ENCODE data around the gene HSD3B7.
"Not testable (repeated sequence)": the region's sequence is repeated elsewhere in the genome, so short reads cannot be mapped to it uniquely, and the experiment has no call there.

Gene HSD3B7

DNA sequence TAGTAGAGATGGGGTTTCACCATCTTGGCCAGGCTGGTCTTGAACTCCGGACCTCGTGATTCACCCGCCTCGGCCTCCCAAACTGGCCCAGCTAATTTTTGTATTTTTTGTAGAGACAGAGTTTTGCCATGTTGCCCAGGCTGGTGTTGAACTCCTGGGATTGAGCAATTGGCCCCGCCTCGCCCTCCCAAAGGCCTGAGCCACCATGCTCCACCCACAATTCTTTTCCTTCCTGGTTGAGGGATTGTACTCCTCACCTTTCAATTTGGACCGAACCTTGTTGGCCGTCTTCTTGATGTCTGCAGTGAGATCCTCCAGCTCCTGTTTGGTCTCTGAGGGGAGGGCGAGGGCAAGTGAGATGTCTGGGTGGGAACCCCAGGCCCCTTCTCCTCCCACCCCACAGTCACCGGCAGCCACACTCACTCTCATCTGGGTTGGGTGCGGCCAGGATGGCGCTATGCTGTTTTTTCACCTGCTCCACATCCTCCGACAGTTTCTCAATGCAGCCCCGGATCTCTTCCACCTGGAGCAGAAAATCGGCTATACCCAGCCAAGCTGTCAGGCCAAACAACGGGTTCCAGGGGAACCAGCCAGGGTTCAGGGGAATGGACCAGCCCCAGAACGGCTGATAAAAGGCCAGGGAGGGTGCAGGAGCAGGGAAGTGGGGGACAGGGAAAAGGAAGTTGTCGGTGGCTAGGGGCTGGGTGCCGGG lies 15.8 kb downstream of the HSD3B7 start:
- DNase-seq (ENCODE audit: low read depth): no peak

DNA sequence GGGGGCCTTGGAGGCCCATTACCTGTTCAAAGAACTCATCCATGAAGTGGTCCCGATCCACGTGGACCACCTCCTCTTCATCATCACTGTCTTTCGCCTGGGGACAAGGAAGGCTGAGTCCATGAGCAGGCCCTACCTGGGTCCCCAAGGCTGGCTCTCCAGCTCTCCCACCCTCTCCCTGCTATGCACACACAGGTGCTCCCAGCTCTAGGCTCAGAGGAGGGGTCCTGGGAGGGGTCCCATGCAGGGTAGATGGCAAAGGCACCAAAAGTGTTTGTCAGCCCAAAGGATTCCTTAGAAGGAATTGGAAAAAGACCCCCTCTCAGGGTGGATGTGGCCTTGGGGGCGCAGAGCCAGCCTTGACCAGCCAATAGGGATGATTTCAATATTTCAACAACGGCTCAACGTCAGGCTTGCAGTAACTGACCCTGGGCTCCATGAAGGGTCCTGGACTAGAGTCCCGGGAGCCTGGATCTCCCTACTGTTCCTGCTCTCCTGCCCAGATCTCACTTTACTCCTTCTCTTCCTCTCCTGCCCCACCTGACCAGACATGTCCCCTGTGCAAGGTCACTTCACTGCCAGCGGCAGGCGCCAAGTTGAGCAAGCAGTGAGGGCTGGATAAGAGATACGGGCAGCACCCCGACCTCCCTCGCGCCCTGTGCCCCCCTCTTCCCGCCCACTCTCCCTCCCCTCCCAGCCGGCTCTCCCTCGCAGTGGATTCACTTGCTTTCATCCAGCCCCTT lies 16.7 kb downstream of the HSD3B7 start:
- no peak for DNase-seq (ENCODE audit: low read depth)

DNA sequence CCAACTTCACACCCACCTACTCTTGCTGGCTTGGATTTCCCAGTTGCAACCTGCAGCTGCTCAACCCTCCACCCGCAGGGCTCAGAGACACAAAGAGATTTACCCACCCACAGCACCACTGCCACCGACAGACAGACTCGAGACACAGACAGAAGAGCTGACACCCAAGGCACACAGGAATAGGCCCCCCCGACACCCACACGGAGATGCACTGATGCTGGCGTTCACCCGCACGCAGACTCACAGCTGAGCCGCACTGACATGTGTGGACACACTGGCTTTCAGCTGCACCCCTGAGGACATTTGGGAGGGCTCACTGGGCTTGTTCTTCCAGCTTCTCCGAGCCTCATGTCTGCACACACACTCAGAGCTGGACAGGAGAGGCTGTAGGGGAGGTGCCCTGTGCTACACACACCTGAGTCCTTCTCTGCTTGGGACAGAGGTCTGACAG lies 17.3 kb downstream of the HSD3B7 start:
- no peak for DNase-seq (ENCODE audit: low read depth)

DNA sequence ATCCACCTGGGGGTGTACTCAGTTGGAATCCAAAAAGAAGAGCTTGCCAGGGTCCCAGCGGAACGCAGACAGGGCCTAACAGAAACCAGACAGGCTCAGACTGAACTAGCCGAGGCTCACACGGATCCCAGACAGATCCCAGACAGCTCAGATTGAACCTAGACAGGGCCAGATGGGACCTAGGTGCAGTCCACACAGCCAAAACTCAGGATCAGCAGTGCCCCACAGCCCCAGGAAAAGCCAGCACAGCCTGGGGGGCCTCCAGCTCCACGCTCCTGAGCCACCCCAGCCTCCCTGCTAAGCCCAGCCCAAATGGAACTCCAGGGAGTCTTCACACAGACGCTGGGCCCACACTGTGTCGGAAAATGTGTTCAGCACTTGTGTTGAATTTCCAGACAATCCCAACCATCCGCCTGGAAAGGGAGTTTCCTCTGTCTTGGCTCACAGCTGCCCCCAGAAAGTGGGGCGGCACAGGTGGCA lies 17.9 kb downstream of the HSD3B7 start:
- DNase-seq (ENCODE audit: low read depth): no peak

- DNase-seq (ENCODE audit: low read depth): no peak
Observed at GRCh38 chr16:31003744-31004143, 18.7 kb downstream of the HSD3B7 start.

DNA sequence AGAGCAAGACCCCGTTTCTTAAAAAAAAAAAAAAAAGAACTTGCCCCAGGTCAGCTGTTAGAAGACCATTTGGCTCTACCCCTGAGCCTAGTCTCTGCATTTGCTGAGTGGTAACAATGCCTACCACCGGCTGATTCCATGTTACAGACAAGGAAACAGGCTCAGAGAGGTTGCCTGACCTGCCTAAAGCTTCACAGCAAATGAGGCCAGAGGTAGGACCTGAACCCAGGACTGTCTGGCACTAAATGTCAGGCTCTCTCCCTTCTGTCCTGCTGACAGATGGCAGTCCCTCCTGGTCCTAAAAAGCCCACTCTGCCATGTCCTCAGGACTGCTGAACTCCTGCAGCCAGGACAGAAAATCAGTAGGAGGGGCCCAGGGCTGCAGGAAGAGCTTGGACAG lies 19.7 kb downstream of the HSD3B7 start:
- no peak for DNase-seq (ENCODE audit: low read depth)

- no peak for DNase-seq (ENCODE audit: low read depth)
Observed at GRCh38 chr16:31005350-31006085, 20.5 kb downstream of the HSD3B7 start.

DNA sequence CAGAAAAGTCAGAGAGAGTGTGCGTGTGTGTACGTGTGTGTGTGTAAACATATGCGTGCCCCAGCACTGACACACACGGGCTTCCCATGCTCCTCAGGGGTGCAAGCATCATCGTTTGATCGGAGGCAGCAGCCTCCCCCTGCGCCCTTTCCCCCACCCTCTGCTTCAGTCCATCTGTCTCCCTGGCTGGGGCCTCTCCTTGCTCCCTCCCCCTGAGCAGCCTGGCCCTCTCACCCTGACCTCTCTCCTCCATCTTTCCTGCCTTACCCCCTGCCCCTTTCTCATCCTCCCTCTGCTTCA lies 21.0 kb downstream of the HSD3B7 start:
- DNase-seq (ENCODE audit: low read depth): no peak

DNA sequence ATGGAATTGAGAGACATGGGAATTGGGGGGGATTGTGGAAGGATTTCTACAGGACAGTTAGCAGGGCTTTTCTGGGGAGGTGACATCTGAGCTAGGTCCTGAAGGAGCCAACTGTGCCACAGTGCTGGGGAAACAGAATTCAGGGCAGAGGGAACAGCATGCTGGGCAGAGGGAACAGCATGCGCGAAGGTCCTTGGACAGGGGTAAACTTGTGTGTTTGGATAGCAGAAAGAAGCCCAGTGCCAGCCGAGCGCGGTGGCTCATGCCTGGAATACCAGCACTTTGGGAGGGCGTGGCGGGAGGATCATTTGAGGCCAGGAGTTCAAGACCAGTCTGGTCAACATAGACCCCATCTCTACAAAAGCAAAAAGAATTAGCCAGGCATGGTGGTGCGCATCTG lies 21.6 kb downstream of the HSD3B7 start:
- no peak for DNase-seq (ENCODE audit: low read depth)

GRCh38 chr16:31007684-31008083 lies 22.7 kb downstream of the HSD3B7 start:
- no peak for DNase-seq (ENCODE audit: low read depth)

- no peak for DNase-seq (ENCODE audit: low read depth)
Observed at GRCh38 chr16:31008149-31008548, 23.1 kb downstream of the HSD3B7 start.

- no peak for DNase-seq (ENCODE audit: low read depth)
Observed at GRCh38 chr16:31008551-31008950, 23.5 kb downstream of the HSD3B7 start.

DNA sequence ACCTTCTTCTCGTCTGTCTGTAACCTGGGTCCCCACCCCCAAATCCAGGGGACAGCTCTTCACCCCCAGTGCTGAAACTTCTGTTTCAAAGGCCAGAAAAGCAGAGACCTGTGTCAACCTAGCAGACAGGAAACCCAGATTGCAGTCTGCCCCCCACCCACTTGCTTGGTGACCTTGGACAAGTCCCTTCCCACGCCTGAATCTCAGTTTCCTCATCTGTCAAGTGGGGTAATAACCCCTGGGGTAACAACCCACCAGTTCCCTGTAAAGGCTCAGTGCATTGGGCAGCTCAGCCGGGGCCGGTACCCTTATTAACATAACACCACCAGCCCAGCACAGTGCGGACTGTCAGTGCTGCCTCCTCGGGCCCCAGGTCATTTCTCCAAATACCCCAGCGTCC lies 24.1 kb downstream of the HSD3B7 start:
- no peak for DNase-seq (ENCODE audit: low read depth)

DNA sequence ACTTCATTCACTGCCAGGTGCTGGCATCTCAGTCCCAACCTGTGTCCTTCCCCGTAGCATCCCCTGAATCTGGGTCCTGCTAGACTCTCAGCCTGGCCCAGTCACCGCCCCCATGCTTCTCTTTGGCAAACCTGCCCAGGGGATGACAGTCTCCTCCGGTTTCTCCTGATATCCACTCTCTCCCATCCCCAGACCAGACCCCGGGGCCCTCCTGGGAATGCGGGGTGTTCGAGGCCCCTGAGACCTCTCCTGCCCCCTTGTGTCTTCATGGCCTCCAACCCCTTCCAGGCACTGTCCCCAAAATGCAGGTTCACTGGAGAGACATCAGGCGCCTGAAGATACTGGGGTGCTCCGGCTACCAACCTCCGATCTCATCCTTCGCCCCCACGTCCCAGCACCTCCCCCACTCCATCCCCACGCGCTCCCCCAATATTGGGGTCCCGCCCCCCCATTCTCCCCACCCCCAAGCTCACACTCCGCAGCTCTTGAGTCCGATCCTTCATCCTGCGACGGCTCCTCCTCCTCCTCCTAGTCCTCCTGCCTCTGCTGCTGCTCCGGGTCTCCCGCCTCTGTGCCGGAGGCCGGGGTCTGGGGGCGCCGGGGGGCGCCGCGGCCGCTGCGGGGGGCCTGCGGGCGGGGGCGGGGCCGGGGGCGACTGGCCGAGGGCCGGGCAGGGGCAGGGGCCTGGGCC lies 25.0 kb downstream of the HSD3B7 start:
- no peak for DNase-seq (ENCODE audit: low read depth)

DNA sequence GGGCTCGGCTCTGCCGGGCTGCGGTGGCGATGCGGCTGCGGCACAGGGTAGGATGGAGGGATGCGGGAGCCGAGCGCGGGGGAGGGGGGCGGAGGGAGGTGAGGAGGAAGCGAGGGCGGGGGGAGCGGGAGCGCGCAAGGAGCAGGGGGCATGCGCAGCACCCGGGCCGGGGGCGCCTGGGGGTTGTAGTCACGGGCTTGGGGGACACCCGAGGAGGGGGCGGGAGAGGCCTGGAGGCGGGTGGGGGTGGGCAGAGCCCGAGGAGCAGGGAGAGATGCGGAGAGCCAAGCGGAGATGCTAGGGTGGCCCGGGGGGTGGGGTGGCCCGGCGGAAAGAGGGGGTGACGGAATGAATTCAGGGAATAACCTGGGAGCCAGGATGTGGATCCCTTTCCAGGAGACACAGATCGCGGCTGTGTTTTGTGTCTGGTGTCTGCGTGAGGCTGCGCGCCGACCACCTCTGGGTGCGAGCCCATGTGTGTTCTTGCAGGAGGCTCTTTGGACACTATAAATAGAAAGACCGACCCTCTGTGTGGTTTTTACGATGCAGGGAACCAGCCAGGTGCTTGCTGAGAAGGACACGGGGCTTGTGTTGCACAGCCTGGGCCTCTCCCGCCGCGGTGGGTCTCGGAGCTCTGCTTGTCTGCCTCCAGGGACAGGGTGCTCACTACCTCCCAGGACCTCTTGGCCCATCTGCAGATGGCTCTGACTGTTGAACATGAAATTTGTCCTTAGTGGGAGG lies 25.7 kb downstream of the HSD3B7 start, which contains the start of gene STX1B:
Gene STX1B (minus strand): TSS at position 54 of the 741 bp plus-strand sequence. CDS start 242 bp downstream, outside the sequence.
- no peak for DNase-seq (ENCODE audit: low read depth)

- not testable (repeated sequence) for DNase-seq (ENCODE audit: low read depth)
Observed at GRCh38 chr16:31011815-31012214, 26.8 kb downstream of the HSD3B7 start.

DNA sequence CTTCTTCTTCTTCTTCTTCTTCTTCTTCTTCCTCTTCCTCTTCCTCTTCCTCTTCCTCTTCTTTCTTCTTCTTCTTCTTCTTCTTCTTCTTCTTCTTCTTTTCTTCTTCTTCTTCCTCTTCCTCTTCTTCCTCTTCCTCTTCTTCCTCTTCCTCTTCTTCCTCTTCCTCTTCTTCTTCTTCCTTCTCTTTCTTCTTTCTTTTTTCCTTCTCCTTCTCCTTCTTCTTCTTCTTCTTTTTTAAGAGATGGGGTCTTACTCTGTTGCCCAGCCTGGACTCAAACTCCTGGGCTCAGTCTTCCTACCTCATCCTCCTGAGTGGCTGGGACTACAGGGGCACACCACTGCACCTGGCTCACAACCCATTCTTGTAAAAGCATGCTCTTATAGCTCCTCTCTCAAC lies 28.3 kb downstream of the HSD3B7 start:
- DNase-seq (ENCODE audit: low read depth): not testable (repeated sequence)

GRCh38 chr16:31016018-31016417 lies 31.0 kb downstream of the HSD3B7 start:
- no peak for DNase-seq (ENCODE audit: low read depth)

- DNase-seq (ENCODE audit: low read depth): not testable (repeated sequence)
Observed at GRCh38 chr16:31017756-31018155, 32.7 kb downstream of the HSD3B7 start.

DNA sequence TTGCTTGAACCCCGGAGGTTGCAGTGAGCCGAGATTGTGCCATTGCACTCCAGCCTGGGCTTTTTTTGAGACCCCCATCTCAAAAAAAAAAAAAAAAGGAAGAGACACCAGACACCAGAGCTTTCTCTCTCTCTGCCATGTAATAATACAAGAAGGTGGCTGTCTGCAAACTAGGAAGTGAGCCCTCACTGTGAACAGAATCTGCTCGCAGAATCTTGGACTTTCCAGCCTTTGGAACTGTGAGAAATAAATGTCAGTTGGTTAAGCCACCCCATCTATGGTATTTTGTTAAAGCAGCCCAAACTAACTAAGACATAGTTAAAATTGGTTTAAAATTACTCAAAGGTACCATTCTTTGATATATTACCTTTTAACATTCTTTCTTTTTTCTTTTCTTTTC lies 35.5 kb downstream of the HSD3B7 start:
- no peak for DNase-seq (ENCODE audit: low read depth)

- no peak for DNase-seq (ENCODE audit: low read depth)
Observed at GRCh38 chr16:31022544-31023251, 37.7 kb downstream of the HSD3B7 start.

All from fibroblast of gingiva (primary cell).